ENCODE data around the gene KCNH4. TPM values are rescaled to one million over a fixed set of nuclear protein-coding genes. Genes with fewer than 3 reads are reported as not detected.
"Not testable (repeated sequence)": the region's sequence is repeated elsewhere in the genome, so short reads cannot be mapped to it uniquely, and the experiment has no call there.

The KCNH4 gene
- total RNA-seq, 1 donor from 2014 or later = 0.70 TPM

DNA sequence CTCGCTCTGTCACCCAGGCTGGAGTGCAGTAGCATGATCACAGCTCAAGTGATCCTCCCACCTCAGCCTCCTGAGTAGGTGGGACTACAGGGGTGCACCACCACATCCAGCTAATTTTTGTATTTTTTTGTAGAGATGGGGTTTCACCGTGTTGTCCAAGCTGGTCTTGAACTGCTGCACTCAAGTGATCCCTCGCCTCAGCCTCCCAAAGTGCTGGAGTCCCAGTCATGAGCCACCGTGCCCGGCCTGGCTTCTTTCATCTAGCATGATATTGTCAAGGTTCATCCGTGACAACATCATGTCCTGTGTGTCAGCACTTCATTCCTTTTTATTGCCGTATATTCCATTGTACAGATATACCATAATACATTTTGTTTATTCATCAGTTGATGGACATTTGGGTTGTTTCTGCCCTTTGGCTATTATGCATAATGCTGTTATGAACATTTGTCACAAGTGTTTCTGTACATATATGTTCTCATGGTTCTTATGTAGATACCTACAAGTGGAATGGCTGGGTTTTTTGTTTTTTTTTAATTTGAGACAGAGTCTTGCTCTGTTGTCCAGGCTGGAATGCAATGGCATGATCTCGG is 16.7 kb upstream of the KCNH4 start:
- no peak for DNase-seq (ENCODE audit: extremely low read depth, low read depth, low spot score)

DNA sequence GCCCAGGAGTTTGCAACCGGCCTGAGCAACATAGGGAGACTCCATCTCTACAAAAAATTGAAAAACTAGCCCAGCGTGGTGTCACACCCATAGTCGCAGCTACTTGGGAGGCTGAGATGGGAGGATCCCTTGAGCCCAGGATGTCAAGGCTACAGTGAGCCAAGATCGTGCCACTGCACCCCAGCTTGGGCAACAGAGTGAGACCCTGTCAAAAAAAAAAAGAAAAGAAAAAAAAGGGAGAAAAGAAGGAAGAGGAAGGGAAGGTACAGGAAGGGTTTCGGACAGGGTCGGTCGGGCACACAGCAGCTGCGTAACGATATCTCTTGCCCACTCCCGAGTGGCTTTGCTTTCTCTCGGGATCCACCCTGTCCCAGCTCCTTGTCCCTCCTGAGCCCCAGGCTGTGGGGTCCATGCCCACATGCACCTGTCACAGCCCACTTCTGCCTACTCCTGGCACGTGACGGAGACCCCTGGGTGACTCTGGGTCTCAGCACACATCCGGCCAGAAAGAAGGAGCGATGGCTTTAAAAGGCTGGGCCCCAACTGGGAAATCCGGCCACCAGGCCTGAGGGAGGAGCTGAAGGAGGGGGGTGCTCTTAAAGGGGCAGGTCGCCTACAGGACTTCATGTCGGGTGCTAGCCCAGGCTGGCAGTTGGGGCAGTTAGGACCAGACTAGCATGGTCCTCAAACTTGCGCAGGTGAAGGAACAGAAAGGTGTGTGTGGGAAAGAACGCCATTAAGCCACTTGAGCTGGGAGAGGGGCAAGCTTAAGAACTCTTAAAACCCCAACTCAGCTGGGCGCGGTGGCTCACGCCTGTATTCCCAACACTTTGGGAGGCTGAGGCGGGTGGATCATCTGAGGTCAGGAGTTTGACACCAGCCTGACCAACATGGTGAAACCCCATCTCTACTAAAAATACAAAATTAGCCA is 13.3 kb upstream of the KCNH4 start, which contains the start of gene GHDC:
TSS of gene GHDC (minus strand) at position 526 of the 931 bp plus-strand sequence. CDS start 913 bp downstream, outside the sequence.
- no peak for DNase-seq (ENCODE audit: extremely low read depth, low read depth, low spot score)

DNA sequence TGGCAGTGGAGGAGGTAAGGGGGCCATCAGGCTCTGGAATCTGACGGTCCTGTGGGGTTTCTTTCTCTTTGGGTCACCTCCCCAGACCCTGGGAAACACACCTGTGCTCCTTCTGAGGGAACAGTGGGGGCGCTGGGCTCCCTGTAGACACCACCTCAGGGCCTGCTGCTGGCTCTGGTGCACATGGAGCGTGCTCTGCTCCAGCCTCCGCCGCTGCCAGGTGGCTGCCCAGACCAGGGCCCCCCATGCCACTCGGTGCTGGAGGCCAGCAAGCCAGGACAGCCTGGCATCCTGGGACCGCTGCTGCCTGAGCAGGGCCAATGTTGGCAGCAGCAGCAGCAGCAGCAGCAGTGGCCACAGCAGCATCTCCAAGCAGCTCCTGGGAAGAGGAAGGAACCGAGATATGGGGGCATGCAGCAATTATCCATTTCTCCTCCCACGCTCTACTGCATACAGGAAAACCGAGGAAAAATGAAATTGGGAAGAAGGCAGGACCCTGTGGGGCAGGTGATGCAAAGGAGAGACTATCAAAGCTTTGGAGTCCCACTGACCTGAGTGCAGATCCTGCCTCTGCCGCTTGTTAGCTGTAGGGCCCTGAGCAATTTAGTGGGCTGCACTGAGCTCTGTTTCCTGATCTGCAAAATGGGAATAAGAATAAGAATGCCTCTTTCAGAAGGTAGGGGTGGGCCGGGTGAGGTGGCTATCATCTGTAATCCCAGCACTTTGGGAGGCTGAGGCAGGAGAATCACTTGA is 12.4 kb upstream of the KCNH4 start:
- DNase-seq (ENCODE audit: extremely low read depth, low read depth, low spot score) = no peak

DNA sequence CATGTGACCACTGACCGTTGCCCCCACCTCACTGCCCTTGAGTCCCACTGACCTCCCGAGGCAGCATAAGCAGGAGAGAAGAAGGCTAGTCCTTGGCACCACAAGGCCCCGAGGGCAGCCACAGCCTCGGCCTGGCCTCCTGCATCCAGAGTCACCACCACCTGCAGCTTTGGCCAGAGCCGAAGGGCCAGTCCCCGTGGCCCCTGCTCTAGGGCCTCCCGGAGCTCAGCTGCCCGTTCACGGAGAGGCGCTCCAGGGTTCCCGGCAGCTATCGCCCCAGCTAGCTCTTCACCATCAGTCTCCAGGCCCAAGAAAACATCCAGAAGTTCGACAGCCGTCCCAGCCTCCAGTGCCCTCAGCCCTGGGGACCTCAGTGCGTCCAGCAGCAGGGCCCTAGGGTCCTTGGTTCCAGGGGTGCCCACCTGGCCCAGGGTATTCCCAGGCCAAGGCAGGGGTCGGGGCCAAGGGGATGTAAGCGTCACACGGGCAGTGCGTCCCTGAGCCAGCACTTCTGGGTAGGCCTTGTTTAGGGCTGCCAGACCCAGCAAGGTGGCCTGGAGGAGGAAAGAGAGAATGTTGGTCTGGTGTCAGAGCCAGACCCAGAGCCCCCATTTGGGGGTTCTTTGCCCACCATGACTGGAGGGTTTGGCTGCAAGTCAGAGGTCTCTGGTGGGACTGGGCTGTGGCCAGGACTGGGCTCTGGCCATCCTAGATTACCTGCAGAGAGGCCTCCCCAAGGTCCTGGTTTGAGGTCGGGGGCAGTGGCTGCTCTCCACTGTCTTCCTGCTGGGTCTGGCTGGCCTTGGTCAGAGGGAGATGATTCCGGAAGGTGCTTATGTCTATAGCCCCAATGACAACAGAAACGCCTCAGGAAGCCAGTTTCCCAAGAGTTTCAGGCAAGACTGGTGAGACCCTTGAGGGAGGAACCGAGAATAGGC is 11.5 kb upstream of the KCNH4 start:
- DNase-seq (ENCODE audit: extremely low read depth, low read depth, low spot score) = no peak

DNA sequence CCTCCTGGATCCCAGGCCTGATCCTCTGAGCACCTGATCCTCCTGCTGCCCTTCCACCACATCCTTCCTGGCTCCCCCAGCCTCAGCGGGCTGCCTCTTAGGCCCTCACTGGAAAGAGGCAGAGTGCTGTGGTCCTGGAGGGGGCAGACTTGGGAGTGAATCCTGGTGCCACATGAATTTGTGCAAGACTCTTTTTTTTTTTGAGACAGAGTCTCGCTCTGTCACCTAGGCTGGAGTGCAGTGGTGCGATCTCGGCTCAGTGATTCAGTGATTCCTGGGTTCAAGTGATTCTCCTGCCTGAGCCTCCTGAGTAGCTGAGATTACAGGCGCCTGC is 10.3 kb upstream of the KCNH4 start:
- no peak for DNase-seq (ENCODE audit: extremely low read depth, low read depth, low spot score)

DNA sequence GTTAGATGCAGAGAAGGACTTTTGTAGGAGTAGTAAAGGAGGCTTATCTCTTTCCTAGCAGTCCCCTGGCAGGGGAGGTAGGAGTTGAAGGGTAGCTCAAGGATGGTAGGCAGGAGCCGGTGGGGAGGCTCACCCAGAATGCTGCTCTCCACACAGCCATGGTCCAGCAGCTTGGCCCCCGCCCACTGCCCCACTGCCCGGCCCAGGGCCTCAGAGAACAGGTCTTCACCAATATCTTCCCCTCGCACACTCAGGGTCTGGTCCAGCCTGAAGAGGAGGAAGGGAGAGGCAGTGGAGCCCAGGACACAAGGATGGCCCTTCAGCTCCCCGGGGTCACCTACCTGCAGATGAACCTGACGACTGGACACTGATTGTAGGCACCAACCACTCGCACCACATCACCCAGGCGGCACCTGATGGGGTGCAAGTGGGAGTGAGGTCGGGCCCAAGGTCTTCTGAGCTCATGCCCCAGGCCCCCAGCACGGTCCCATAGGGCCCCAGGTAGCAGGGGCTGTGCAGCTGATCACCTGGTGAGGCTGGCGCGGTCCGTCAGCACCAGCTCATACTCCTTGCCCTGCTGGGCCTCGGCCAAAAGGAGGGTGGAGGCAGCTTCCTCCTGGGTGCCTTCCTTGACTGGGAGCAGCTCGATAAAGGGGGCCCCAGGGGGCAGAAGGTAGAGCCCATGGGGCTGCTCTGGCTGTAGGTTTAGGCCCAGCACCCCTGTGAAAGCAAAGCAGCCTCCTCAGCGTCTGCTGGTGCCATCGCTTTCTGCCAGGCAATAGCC is 9.7 kb upstream of the KCNH4 start:
- no peak for DNase-seq (ENCODE audit: extremely low read depth, low read depth, low spot score)

DNA sequence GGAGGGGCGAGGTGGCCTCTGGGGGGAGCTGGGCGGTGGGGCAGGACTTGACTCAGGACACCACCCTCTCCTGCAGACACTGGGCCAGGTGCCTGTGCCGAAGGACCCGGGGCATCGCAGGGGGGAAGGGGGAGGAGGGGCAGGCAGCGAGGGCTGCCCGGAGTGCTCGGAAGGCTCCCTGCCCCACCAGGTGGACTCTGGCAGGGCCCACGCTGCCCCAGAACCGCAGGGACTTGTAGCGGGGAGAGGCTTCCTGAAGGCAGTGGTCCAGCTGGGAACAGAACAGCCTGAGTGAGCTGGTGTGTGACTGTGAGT is 8.7 kb upstream of the KCNH4 start:
- DNase-seq (ENCODE audit: extremely low read depth, low read depth, low spot score) = no peak

DNA sequence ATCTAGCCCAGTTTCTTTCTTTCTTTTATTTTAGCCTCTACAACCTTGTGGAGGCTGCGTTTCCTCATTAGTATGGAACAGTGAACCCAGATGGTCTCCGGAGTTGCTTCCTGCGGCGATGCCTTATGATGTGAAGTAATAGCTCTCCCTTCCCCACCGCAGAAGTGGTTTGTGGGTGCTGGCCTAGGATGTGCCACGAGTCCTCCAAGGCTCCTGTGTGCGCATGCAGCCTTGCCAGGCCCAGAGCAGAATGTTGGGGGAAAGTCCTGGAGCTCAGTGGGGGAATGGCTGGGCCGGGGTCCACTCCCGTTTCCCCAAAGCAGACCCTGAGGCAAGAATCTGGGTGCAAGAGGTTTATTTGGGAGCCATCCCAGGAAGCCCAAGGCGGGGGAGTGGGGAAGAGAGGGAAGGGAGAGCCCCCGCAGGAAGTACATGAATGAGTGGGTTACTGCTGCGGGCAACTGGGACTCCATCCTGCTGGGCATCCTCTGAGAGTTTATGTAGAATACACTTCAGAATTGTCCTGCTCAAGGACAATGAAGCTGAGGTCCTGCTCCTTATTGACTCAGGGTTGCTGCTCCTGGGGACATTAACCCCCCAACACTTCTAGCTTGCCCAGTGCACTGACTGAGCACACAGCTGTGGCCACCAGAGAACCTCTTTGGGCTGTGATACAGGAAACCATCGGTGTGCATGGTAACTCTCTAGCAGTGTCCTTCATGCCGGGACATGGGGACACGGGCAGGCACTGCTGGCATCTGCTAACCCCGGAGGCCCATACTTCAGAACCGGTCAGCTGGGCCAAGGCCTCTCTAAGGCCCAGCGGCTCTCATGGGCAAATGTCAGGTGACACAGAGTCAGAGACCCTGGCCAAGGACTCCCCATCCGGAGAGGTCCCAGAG is 8.1 kb upstream of the KCNH4 start:
- DNase-seq (ENCODE audit: extremely low read depth, low read depth, low spot score) = no peak

DNA sequence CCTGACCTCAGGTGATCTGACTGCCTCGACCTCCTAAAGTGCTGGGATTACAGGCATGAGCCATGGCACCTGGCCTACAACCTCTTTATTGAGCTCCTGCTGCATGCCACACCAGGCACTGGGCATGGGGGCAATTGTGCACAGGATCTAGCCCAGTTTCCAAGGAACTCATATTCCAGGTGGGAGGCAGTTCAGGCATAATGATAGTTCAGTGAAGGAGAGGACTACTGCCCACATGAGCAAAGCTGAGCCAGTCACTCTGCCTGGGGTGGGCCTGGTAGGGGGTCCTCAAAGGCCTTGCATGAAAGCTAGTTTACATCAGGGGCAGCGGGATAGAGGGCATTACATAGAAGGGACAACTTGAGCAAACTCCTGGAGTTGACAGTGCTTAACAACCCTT is 6.9 kb upstream of the KCNH4 start:
- no peak for DNase-seq (ENCODE audit: extremely low read depth, low read depth, low spot score)

DNA sequence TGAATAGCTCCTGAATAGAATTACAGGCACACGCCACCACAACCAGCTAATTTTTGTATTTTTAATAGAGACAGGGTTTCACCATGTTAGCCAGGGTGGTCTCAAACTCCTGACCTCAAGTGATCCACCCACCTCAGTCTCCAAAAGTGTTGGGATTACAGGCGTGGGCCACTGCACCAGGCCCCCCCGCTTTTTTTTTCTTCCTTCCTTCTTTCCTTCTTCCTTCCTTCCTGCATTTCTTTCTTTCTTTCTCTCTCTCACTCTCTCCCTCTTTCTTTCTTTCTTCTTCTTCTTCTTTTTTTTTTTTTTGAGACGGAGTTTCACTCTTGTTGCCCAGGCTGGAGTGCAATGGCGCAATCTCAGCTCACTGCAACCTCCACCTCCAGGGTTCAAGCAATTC is 5.2 kb upstream of the KCNH4 start:
- DNase-seq (ENCODE audit: extremely low read depth, low read depth, low spot score) = not testable (repeated sequence)

DNA sequence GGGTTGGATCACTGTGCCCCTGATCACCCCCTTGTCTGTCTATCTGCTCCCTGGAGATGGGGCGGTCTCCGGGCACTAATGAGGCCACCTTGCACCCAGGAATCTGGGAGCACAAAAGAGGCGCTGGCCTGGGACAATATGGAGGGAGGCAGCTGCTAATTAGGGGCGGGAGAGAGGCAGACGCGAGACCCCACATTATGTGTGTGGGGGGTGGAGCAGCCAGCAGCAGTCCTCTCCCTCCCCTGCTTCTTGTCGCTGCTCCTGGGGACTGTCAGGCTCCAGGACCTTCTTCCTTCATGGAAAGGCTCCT is 4.6 kb upstream of the KCNH4 start:
- no peak for DNase-seq (ENCODE audit: extremely low read depth, low read depth, low spot score)

DNA sequence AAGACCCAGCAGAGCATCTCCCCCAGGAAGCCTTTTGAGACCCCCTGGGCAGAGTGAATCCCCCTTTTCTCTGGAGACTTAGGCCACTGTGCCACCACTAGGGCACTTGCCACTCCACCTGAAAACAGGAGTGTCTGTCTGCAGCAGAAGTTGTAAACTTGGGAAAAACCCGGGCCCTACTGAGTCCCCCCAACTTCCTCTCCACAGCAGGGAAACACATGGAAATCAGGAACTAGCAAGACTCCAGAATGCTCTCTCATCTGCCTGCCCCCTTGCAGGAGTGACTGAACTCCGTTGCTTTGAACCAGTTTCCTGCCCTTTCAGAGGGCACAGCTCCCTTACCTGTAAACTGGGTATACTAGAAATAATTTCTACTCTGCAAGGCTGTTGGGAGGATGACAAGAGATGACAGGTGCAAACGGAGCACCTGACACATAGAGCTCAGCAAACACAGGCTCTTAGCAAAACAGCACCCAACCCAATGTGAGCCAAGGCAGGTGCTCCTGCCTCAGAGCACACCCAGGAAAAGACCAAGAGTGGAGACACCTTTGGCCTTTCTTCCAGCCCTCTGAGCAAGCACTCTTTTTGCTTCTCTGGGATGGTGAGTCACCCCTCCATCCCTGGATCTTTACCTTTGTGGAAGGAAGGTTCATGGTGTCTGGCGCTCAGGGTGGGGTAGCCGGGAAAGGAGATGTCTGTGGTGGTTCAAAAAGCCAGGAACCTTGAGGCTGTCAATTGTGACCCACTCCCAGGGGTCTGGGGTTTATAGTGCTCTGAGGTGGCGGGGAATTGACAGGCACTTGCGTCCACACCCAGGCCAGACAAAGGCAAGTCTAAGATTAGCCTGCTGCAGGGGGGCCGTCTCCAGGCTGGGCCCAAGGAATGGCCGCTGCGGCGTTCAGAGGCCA is 4.0 kb upstream of the KCNH4 start, which contains the start of gene HCRT:
TSS of gene HCRT (minus strand) at position 740 of the 908 bp plus-strand sequence. CDS start at position 653, 87 bp downstream.
- no peak for DNase-seq (ENCODE audit: extremely low read depth, low read depth, low spot score)

DNA sequence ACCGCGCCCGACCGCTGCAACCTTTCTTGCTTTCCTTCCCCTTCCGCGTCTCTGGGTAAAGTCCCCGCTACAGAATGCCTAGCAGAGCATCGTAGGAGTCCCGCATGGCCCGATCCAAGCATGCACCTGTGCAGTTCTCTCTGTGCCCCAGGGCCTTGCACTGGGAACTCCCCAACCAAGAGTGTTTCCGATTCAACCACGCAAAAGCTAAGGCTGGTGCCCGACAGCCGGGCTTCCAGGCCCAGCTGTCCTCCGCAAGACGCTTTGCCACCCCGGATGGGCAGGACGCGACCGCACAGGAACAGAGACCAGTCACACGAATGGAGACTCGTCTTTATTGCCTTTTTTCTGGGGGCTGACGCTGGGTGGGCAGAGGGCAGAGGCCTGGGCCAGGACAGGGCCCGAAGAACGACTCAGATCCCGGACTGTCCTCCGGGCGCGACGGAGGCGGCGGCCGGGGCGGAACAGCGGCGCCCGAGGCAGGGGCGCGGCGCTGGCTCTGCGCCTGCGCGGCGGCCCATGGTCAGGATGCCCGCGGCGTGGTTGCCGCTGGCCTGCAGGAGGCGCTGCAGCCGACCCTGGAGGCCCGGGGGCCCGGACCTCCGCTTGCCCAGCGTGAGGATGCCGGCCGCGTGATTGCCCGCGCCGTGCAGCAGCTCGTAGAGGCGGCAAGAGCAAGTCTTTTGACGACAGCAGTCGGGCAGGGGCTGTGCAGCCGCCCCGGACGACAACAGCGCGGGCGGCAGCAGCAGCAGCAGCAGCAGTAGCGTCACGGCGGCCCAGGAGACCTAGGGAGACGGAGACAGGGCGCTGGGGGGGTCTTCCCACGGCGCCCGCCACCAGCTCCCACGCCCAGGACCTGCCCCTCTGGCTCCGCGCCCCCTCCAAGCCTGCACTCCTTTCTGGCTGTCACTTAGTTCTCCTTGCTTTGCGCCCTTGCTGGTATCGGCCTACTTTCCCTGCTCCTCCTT is 3.1 kb upstream of the KCNH4 start:
- no peak for DNase-seq (ENCODE audit: extremely low read depth, low read depth, low spot score)

DNA sequence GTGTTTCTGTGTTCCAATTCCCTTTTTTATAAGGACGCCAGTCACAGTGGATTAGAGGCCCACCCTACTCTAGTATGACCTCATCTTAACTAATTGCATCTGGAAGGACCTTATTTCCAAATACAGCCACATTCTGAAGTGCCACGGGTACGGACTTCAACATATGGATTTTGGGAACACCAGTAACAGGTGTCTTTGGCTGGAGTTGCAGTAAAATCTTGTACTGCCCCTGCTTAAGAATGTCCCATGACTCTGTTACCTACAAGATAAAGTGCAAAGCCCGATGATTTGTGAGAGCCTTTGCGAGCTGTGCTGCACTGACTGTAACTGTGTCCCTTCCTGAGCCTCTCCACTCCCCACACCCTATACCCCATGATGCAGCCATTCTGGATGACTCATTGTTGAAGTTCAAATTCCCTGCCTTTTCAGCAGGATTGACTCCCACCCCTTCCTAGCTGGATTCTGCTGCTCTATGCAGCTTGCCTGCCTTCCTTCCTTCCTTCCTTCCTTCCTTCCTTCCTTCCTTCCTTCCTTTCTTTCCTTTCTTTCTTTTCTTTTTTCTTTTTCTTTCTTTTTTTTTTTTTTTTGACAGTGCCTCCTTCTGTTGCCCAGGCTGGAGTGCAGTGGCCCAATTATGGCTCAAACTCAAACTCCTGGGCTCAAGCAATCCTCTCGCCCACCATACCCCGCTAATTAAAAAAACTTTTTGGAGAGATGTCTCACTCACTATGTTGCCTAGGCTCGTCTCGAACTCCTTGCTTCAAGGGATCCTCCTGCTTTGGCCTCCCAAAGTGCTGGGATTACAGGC is 2.2 kb upstream of the KCNH4 start:
- DNase-seq (ENCODE audit: extremely low read depth, low read depth, low spot score) = no peak

DNA sequence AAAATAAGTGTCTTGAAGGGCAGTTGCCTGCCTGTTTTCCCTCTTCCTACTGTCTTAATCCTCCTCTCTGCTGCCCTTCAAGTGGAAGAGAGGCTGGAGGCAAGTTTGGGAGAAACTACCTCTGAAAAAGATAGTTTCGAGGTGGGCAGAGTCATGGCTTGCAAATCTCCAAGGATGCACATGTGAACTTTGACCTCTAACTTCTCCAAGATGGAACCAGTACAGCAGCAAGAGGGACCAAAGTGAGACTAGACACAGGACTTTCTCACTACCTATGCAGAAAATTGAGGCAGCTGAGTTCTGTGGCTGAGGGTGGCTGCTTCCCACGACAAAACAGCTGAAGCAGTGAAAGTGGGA is 887 bp upstream of the KCNH4 start:
- no peak for DNase-seq (ENCODE audit: extremely low read depth, low read depth, low spot score)

DNA sequence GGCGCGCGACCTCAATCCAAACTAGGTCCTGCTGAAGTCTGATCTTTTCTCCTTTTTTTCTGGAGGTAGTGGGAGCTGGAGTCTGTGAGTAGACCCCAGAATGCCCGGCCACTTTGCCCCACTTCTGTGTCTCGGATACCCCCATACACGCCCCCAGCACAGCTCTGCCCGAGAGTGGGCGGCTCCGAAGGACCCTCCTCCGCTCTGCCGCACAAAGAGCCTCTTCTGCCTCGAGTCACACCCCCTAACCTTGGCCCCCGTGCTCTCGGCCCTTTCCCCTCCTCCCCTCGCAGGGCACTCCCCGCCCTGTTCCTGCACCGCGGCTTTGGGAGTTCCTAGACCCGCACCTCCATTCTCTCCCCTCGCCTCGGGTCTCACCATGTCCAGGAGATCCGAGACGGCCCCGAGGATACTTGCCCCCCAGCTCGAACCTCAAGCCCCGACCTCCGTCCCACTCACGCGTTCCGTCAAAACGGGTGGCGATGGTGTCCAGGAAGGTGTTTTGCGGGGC is 476 bp downstream of the KCNH4 start:
- no peak for DNase-seq (ENCODE audit: extremely low read depth, low read depth, low spot score)
